Activated CD4-positive, alpha-beta T cell treated with anti-CD3 and anti-CD28 coated beads, Interleukin-2, amount 10 ng/mL, durations not matched to agents 7 days and 5 days (primary cell): Measurements from ENCODE around the gene FUBP1. TPM values are rescaled to one million over a fixed set of nuclear protein-coding genes. Genes with fewer than 3 reads are reported as not detected.

Experiments used
- CTCF ChIA-PET: fragments of 350-600 bp; sonication (Branson Sonifier 250); formaldehyde crosslinking; loops from one replicate; lab custom pipeline; 2021; ENCODE audit warnings: antibody characterized with exemption; lab: Charles Lee
- POLR2A ChIA-PET: fragments of 350-600 bp; sonication (Branson Sonifier 250); formaldehyde crosslinking; loops from one replicate; lab custom pipeline; 2021; ENCODE audit warnings: antibody characterized with exemption; lab: Charles Lee
- DNase-seq: peaks from one replicate; pipeline ENCODE4 v3.0.0-alpha.2; 2020
- H3K27ac Mint-ChIP-seq: one replicate; pipeline ENCODE4 v1.8.0; 2021; ENCODE audit warnings: mild to moderate bottlenecking, moderate library complexity, mixed read lengths
- H3K27me3 Mint-ChIP-seq: one replicate; pipeline ENCODE4 v1.8.0; 2021; ENCODE audit warnings: mixed read lengths
- H3K36me3 Mint-ChIP-seq: one replicate; pipeline ENCODE4 v1.8.0; 2021; ENCODE audit warnings: low read depth, mixed read lengths
- H3K4me1 Mint-ChIP-seq: one replicate; pipeline ENCODE4 v1.8.0; 2021; ENCODE audit warnings: mixed read lengths
- H3K4me3 Mint-ChIP-seq: one replicate; pipeline ENCODE4 v1.8.0; 2021; ENCODE audit warnings: mild to moderate bottlenecking, moderate library complexity, mixed read lengths
- H3K9me3 Mint-ChIP-seq: one replicate; pipeline ENCODE4 v1.8.0; 2021; ENCODE audit warnings: mixed read lengths
- total RNA-seq, 2 experiments: library from RNA; stranded (reverse); gene quantifications; one replicate each; pipeline ENCODE4 v1.2.3, GENCODE V29; 2021

FUBP1 gene
- total RNA-seq, 2 experiments from 2014 or later, result 193 to 217 TPM

GRCh38 chr1:77958850-77959249 is 20.0 kb downstream of the FUBP1 start:
- peaks cover 4% of the 10 kb centered on the region for H3K4me1 Mint-ChIP-seq
- H3K9me3 Mint-ChIP-seq, result no peaks in the 10 kb centered on the region
- H3K4me3 Mint-ChIP-seq, result no peak overlapping the region
- peaks cover 70% of the 10 kb centered on the region for H3K36me3 Mint-ChIP-seq
- H3K27me3 Mint-ChIP-seq, result no peaks in the 10 kb centered on the region
- peak overlapping the region; percentile 34 for H3K27ac Mint-ChIP-seq
- DNase-seq, result no peak
- ChIA-PET CTCF (no interaction called here), POLR2A (no interaction called here)

DNA sequence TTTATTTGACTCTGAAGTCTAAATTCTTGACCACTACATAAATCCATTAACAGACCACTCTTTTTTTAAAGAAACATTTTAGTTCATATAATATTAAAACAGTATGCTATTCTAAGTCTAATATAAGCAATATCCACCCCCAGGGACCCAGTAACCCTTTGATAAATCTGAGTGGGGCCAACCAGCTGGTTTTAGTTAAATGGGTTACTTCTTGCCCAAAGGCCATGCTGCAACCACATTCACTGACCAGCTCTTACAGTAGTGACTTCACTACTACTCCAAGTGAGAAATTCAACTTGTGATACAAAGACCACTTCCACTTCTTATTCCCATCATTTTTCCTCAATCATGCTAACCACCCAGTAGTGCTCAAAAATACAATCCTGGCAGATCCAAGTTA is 20.5 kb downstream of the FUBP1 start:
- POLR2A ChIA-PET, result no interaction called here
- peak overlapping the region; percentile 34 for H3K27ac Mint-ChIP-seq

GRCh38 chr1:77956464-77956863 is 22.4 kb downstream of the FUBP1 start:
- no peaks in the 10 kb centered on the region for H3K9me3 Mint-ChIP-seq
- H3K27ac Mint-ChIP-seq, result no peak overlapping the region
- ChIA-PET CTCF (interaction anchor here (0.6 to 1.9 kb wide), 3 partner anchors 12 to 21 kb away, joined by 3 to 7 read pairs (median 4); partner anchors contain the start of gene FUBP1), POLR2A (no interaction called here)
- no peaks in the 10 kb centered on the region for H3K27me3 Mint-ChIP-seq
- H3K36me3 Mint-ChIP-seq, result peaks cover 66% of the 10 kb centered on the region
- DNase-seq, result no peak
- peaks cover 12% of the 10 kb centered on the region for H3K4me1 Mint-ChIP-seq
- no peak overlapping the region for H3K4me3 Mint-ChIP-seq

More for the DNA sequence above, 20.5 kb downstream of the FUBP1 start:
- H3K4me3 Mint-ChIP-seq, result no peak overlapping the region
- CTCF ChIA-PET, result interaction anchor here (1.4 kb wide), 1 partner anchor 15 kb away, joined by 3 read pairs; no protein-coding TSS in a partner anchor
- peaks cover 4% of the 10 kb centered on the region for H3K4me1 Mint-ChIP-seq
- no peak for DNase-seq
- no peaks in the 10 kb centered on the region for H3K9me3 Mint-ChIP-seq
- no peaks in the 10 kb centered on the region for H3K27me3 Mint-ChIP-seq
- peaks cover 69% of the 10 kb centered on the region for H3K36me3 Mint-ChIP-seq

- Mint-ChIP-seq H3K36me3 (peaks cover 66% of the 10 kb centered on the region), H3K27ac (no peak overlapping the region), H3K4me1 (peaks cover 18% of the 10 kb centered on the region), H3K9me3 (no peaks in the 10 kb centered on the region), H3K4me3 (no peak overlapping the region), H3K27me3 (no peaks in the 10 kb centered on the region)
- POLR2A ChIA-PET, result no interaction called here
- CTCF ChIA-PET, result interaction anchor here (1.2 kb wide), 1 partner anchor 13 kb away, joined by 4 read pairs; no protein-coding TSS in a partner anchor
- DNase-seq, result no peak
Measured at GRCh38 chr1:77955709-77956108, 23.2 kb downstream of the FUBP1 start.

- DNase-seq, result no peak
- H3K27me3 Mint-ChIP-seq, result no peaks in the 10 kb centered on the region
Measured at GRCh38 chr1:77954521-77954920, 24.4 kb downstream of the FUBP1 start.

DNA sequence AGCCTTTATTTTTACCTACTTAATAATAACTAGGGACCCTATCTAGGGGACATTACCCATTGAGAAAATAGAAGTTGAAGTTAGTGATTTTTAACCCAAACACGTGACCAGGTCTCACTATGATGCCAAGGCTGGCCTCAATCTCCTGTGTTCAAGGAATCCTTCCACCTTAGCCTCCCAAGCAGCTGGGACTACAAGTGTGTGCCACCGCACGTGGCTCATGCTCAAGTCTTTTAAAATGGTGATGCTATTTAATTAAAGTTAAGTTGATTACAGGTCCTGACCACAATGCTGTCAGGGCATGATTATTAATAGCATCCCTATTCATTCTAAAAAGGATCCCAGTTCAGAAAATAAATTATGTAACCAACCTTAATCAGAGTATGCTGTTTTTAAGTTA is 25.0 kb downstream of the FUBP1 start:
- no peak overlapping the region for H3K27ac Mint-ChIP-seq
- DNase-seq, result no peak
- ChIA-PET CTCF (interaction anchor here (1.0 kb wide), 1 partner anchor 22 kb away, joined by 4 read pairs; no protein-coding TSS in a partner anchor), POLR2A (no interaction called here)
- H3K4me1 Mint-ChIP-seq, result peaks cover 20% of the 10 kb centered on the region
- no peak overlapping the region for H3K4me3 Mint-ChIP-seq
- H3K27me3 Mint-ChIP-seq, result no peaks in the 10 kb centered on the region
- peaks cover 56% of the 10 kb centered on the region for H3K36me3 Mint-ChIP-seq
- H3K9me3 Mint-ChIP-seq, result no peaks in the 10 kb centered on the region

More at GRCh38 chr1:77954521-77954920, 24.4 kb downstream of the FUBP1 start:
- no peak overlapping the region for H3K27ac Mint-ChIP-seq
- H3K4me1 Mint-ChIP-seq, result peaks cover 20% of the 10 kb centered on the region
- ChIA-PET CTCF (interaction anchor here (1.0 kb wide), 1 partner anchor 21 kb away, joined by 4 read pairs; no protein-coding TSS in a partner anchor), POLR2A (no interaction called here)
- no peak overlapping the region for H3K4me3 Mint-ChIP-seq
- peaks cover 57% of the 10 kb centered on the region for H3K36me3 Mint-ChIP-seq
- no peaks in the 10 kb centered on the region for H3K9me3 Mint-ChIP-seq

GRCh38 chr1:77951328-77951727 is 27.5 kb downstream of the FUBP1 start:
- peaks cover 28% of the 10 kb centered on the region for H3K4me1 Mint-ChIP-seq
- POLR2A ChIA-PET, result no interaction called here

DNA sequence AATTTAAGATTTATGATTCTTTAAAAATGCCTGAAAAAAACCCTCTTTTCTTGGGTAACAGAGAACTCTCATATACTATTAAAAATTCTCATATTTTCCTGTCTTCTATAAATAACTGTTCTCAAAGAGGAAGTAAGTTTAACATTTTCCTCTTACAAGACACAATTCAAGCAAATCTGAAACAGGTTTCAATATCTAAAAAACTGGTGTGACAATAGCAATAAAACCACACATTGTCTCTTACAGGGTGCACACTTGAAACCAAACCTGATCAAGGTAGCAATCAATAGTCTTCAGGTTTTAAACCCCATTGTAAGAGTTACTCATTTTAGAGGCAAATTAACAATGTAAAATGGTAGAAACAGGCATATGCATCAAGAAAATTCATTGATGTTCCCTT is 28.0 kb downstream of the FUBP1 start:
- Mint-ChIP-seq H3K36me3 (peaks cover 64% of the 10 kb centered on the region), H3K4me1 (peaks cover 28% of the 10 kb centered on the region), H3K27me3 (no peaks in the 10 kb centered on the region), H3K27ac (peak overlapping the region; percentile 60), H3K4me3 (no peak overlapping the region), H3K9me3 (no peaks in the 10 kb centered on the region)
- CTCF ChIA-PET, result interaction anchor here (1.3 kb wide), 1 partner anchor 17 kb away, joined by 3 read pairs; no protein-coding TSS in a partner anchor
- POLR2A ChIA-PET, result no interaction called here
- no peak for DNase-seq

More at GRCh38 chr1:77951328-77951727, 27.5 kb downstream of the FUBP1 start:
- H3K27me3 Mint-ChIP-seq, result no peaks in the 10 kb centered on the region
- H3K4me3 Mint-ChIP-seq, result no peak overlapping the region
- DNase-seq, result no peak
- peak overlapping the region; percentile 5 for H3K27ac Mint-ChIP-seq
- peaks cover 64% of the 10 kb centered on the region for H3K36me3 Mint-ChIP-seq
- CTCF ChIA-PET, result interaction anchor here (1.3 kb wide), 1 partner anchor 16 kb away, joined by 3 read pairs; no protein-coding TSS in a partner anchor
- no peaks in the 10 kb centered on the region for H3K9me3 Mint-ChIP-seq

DNA sequence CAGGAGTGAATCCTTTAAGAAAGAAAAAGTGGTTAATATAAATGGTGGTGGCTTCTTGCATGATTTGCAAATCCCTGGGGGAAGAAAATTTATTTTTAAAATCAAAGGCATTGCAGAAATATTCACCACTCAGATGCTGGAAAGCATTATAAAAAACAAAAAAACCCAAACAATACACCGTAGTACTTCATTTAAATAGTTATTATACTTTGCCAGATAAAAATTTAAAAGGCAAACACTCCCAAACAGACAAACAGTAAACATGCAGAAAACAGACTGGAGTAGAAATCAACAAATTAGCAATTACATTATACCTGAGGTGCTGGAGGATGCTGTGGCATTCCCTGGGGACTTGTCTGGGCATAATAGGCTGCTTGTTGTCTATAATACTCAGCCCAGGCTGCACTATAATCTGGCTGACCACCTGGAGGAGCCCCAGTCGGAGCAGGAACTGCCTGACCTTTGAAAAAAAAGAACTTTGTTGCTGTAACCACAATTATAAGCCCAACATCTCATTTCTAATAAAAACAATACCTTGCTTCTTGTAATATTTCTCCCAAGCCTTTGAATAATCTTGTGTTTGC is 29.9 kb downstream of the FUBP1 start:
- Mint-ChIP-seq H3K9me3 (no peaks in the 10 kb centered on the region), H3K36me3 (peaks cover 60% of the 10 kb centered on the region), H3K27me3 (no peaks in the 10 kb centered on the region), H3K27ac (peak overlapping the region; percentile 41), H3K4me1 (peaks cover 26% of the 10 kb centered on the region), H3K4me3 (no peak overlapping the region)
- POLR2A ChIA-PET, result no interaction called here
- DNase-seq, result no peak
- CTCF ChIA-PET, result no interaction called here

DNA sequence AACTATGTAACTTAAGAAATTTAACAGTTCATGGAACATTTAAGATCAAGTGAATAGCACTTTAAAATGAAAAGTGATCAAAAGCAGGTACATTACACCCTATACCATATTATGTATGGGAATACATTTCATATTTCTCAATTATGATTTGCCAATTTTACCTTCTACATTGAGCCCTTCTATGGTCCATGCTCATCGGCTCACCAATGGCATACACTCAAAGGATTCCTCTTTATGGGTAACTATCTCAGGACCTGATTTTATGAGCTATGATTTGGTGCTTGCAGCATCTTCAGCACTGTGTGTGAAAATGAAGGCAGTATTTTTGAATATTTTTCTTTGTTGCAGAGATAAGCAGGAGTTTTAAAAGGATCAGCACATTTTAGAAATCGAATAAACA is 33.5 kb downstream of the FUBP1 start:
- no peaks in the 10 kb centered on the region for H3K9me3 Mint-ChIP-seq
- H3K36me3 Mint-ChIP-seq, result peaks cover 58% of the 10 kb centered on the region
- CTCF ChIA-PET, result no interaction called here
- no peak for DNase-seq
- POLR2A ChIA-PET, result interaction anchor here (0.6 kb wide), 1 partner anchor 30 kb away, joined by 3 read pairs; no protein-coding TSS in a partner anchor
- peaks cover 18% of the 10 kb centered on the region for H3K4me1 Mint-ChIP-seq
- H3K27me3 Mint-ChIP-seq, result no peaks in the 10 kb centered on the region
- no peak overlapping the region for H3K4me3 Mint-ChIP-seq
- H3K27ac Mint-ChIP-seq, result no peak overlapping the region

DNA sequence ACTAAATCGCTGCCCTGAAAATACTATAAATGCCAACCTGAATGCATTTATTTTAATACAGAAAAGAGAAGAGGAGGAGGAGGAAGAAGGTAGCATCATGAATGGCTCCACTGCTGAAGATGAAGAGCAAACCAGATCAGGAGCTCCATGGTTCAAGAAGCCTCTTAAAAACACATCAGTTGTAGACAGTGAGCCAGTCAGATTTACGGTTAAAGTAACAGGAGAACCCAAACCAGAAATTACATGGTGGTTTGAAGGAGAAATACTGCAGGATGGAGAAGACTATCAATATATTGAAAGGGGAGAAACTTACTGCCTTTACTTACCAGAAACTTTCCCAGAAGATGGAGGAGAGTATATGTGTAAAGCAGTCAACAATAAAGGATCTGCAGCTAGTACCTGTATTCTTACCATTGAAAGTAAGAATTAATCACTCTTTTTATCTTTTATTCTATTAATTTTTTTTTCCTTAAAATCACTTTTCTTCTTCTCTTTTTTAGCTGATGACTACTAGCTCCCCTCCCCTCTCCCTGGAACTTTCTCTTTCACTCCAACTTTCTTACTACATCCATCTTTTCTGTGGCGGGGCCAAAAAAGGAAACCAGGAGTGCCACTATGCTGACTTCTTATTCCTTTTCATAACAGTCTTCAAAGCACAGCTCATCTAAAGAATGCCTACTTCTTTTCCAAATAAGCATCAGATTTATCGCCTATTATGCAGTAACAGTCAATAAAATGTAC is 36.3 kb downstream of the FUBP1 start:
- CTCF ChIA-PET, result interaction anchor here (1.5 kb wide), 1 partner anchor 15 kb away, joined by 3 read pairs; no protein-coding TSS in a partner anchor
- no peak overlapping the region for H3K27ac Mint-ChIP-seq

DNA sequence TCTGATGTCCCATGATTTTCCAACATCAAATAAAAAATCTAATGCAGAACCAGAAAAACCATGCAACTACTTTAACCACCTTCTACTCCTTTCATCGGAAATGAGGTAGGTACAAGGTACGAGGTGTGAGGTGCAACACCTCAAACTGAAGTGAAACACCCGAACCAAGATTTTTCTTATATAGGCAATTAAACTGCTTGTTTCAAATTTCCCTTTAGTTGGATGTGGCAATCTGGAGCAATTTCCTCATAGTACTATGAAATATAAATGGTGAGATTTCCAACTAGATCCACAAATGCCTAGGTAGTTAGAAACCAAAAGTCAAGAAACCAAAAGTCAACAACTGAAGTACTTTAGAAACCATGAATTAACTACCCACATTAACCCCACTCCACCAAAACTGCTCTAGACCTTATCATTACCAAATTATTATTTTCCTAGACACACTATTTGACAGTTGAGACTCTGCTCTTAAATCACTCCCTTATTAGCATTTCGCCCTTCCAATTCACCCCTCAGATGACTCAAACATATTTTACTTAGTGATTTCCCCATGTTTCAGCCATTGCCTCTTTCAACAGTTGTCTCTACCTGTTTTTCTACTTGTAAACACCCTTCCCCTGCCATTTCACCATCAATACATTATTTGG is 37.8 kb downstream of the FUBP1 start:
- no peak overlapping the region for H3K4me3 Mint-ChIP-seq
- H3K36me3 Mint-ChIP-seq, result peaks cover 44% of the 10 kb centered on the region
- POLR2A ChIA-PET, result no interaction called here
- H3K4me1 Mint-ChIP-seq, result peaks cover 7% of the 10 kb centered on the region
- DNase-seq, result no peak
- no peaks in the 10 kb centered on the region for H3K27me3 Mint-ChIP-seq
- no peak overlapping the region for H3K27ac Mint-ChIP-seq
- H3K9me3 Mint-ChIP-seq, result no peaks in the 10 kb centered on the region
- CTCF ChIA-PET, result no interaction called here

More for the DNA sequence above, 36.3 kb downstream of the FUBP1 start:
- H3K4me1 Mint-ChIP-seq, result peaks cover 7% of the 10 kb centered on the region
- POLR2A ChIA-PET, result no interaction called here
- no peaks in the 10 kb centered on the region for H3K27me3 Mint-ChIP-seq
- no peaks in the 10 kb centered on the region for H3K9me3 Mint-ChIP-seq
- H3K36me3 Mint-ChIP-seq, result peaks cover 52% of the 10 kb centered on the region
- no peak for DNase-seq
- no peak overlapping the region for H3K4me3 Mint-ChIP-seq
